ENCODE data around the gene GAL. TPM values are rescaled to one million over a fixed set of nuclear protein-coding genes. Genes with fewer than 3 reads are reported as not detected.

Gene GAL
- total and polyA plus RNA-seq, 3 donors from 2014 or later: 1.1 to 1.3 TPM; not detected in 1

GRCh38 chr11:68663482-68664010 is 20.8 kb upstream of the GAL start:
- Histone ChIP-seq H3K9me3 (no peaks in the 10 kb centered on the region), H3K4me3 (no peak overlapping the region), H3K27me3 (no peaks in the 10 kb centered on the region), H3K36me3 (ENCODE audit: low read depth, missing control alignments) (no peaks in the 10 kb centered on the region), H3K4me1 (peaks cover 11% of the 10 kb centered on the region), H3K27ac (no peak overlapping the region)
- WGBS, 2 donors: 88 to 91% methylated on average over 16 to 18 of the region's 18 CpGs
- TF ChIP-seq CTCF (IDR thresholded peaks at IDR 0.05): no peak
- no peak for TF ChIP-seq POLR2A (IDR thresholded peaks at IDR 0.05)
- no peak for DNase-seq
- intact Hi-C loops (cut with DNase I; ENCODE audit: low total_unique reads): no loop called here

- Histone ChIP-seq H3K4me3 (no peak overlapping the region), H3K4me1 (peaks cover 7% of the 10 kb centered on the region), H3K27ac (no peak overlapping the region), H3K36me3 (ENCODE audit: low read depth, missing control alignments) (no peaks in the 10 kb centered on the region), H3K9me3 (no peaks in the 10 kb centered on the region), H3K27me3 (no peaks in the 10 kb centered on the region)
- 87 to 95% methylated on average over 9 of the region's 9 CpGs for WGBS, 2 donors
- DNase-seq: no peak
- TF ChIP-seq POLR2A (IDR thresholded peaks at IDR 0.05) (no peak), CTCF (IDR thresholded peaks at IDR 0.05) (no peak)
- intact Hi-C loops (cut with DNase I; ENCODE audit: low total_unique reads): no loop called here
Measured at GRCh38 chr11:68664141-68664540, 20.2 kb upstream of the GAL start.

- H3K27me3 ChIP-seq: no peaks in the 10 kb centered on the region
- no peak overlapping the region for H3K4me3 ChIP-seq
- intact Hi-C loops (cut with DNase I; ENCODE audit: low total_unique reads): no loop called here
- no peaks in the 10 kb centered on the region for H3K9me3 ChIP-seq
- TF ChIP-seq CTCF (IDR thresholded peaks at IDR 0.05) (no peak), POLR2A (IDR thresholded peaks at IDR 0.05) (no peak)
- WGBS, 2 donors: 80 to 86% methylated on average over 2 to 7 of the region's 7 CpGs
- H3K27ac ChIP-seq: no peak overlapping the region
- no peaks in the 10 kb centered on the region for H3K4me1 ChIP-seq
- no peak for DNase-seq
- no peaks in the 10 kb centered on the region for H3K36me3 ChIP-seq (ENCODE audit: low read depth, missing control alignments)
Measured at GRCh38 chr11:68664906-68665305, 19.4 kb upstream of the GAL start.

- intact Hi-C loops (cut with DNase I; ENCODE audit: low total_unique reads): no loop called here
- no peak for DNase-seq
- Histone ChIP-seq H3K9me3 (no peaks in the 10 kb centered on the region), H3K4me1 (no peaks in the 10 kb centered on the region), H3K27me3 (no peaks in the 10 kb centered on the region), H3K4me3 (no peak overlapping the region), H3K36me3 (ENCODE audit: low read depth, missing control alignments) (no peaks in the 10 kb centered on the region), H3K27ac (no peak overlapping the region)
- 84 to 91% methylated on average over 16 of the region's 16 CpGs for WGBS, 2 donors
- TF ChIP-seq POLR2A (IDR thresholded peaks at IDR 0.05) (no peak), CTCF (IDR thresholded peaks at IDR 0.05) (no peak)
Measured at GRCh38 chr11:68665436-68665835, 18.9 kb upstream of the GAL start.

- no peaks in the 10 kb centered on the region for H3K36me3 ChIP-seq (ENCODE audit: low read depth, missing control alignments)
- intact Hi-C loops (cut with DNase I; ENCODE audit: low total_unique reads): no loop called here
- DNase-seq: no peak
- no peak overlapping the region for H3K27ac ChIP-seq
- H3K27me3 ChIP-seq: no peaks in the 10 kb centered on the region
- no peaks in the 10 kb centered on the region for H3K9me3 ChIP-seq
- H3K4me1 ChIP-seq: no peaks in the 10 kb centered on the region
- 55 to 66% methylated on average over 10 to 12 of the region's 15 CpGs for WGBS, 2 donors
- no peak overlapping the region for H3K4me3 ChIP-seq
- TF ChIP-seq CTCF (IDR thresholded peaks at IDR 0.05) (no peak), POLR2A (IDR thresholded peaks at IDR 0.05) (no peak)
Measured at GRCh38 chr11:68666849-68667248, 17.5 kb upstream of the GAL start.
